B cell (primary cell): ENCODE measurements around the gene STX12.

ENCODE experiments used
- EZH2 ChIP-seq: IDR thresholded peaks from 2 replicates; pipeline ENCODE4 v1.6.1; 2012; ENCODE audit warnings: borderline replicate concordance, low read depth, mild to moderate bottlenecking, moderate library complexity, low read length; ENCODE audit not compliant: insufficient read depth, poor library complexity, severe bottlenecking
- TF ChIP-seq, protein P1 (sequence below): fragments of 200-600 bp; IDR thresholded peaks from one replicate; pipeline ENCODE4 v1.8.0; 2022; ENCODE audit warnings: antibody characterized with exemption, mild to moderate bottlenecking

DNA sequence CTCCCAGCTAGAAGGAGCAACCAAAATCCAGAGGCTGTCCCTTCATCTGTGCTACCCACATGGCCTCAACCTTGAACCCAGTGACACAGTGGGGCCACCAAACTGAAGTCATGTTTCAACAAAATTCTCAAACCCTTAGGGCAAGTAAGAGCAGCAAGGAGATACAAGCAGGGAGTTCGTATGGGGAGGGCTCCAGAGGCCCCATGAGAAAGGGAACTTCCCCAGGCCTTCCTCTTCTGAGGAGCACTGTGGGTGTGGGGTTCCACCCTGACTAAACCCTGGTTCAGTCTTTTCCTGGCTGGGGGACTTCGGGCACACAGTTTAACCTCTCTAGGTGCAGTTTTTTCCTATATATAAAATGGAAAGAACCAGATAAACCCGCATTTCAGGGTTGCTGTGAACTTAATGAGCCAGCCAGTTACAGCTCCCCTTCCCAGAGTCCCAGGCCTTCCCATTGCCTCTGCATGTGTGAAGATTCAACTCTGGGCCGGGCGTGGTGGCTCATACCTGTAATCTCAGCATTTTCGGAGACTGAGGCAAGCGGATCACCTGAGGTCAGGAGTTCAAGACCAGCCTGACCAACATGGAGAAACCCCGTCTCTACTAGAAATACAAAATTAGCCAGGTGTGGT, 91.4 kb downstream of the STX12 start:
- no peak for TF ChIP-seq EZH2
- TF ChIP-seq, protein P1, sequence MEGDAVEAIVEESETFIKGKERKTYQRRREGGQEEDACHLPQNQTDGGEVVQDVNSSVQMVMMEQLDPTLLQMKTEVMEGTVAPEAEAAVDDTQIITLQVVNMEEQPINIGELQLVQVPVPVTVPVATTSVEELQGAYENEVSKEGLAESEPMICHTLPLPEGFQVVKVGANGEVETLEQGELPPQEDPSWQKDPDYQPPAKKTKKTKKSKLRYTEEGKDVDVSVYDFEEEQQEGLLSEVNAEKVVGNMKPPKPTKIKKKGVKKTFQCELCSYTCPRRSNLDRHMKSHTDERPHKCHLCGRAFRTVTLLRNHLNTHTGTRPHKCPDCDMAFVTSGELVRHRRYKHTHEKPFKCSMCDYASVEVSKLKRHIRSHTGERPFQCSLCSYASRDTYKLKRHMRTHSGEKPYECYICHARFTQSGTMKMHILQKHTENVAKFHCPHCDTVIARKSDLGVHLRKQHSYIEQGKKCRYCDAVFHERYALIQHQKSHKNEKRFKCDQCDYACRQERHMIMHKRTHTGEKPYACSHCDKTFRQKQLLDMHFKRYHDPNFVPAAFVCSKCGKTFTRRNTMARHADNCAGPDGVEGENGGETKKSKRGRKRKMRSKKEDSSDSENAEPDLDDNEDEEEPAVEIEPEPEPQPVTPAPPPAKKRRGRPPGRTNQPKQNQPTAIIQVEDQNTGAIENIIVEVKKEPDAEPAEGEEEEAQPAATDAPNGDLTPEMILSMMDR = no peak
